KG1 (cell line): ENCODE results near the gene NIT1.

Experiments used
- DNase-seq: peaks from one replicate; lab custom pipeline; 2025; lab: John Stamatoyannopoulos, UW

NIT1 gene

DNA sequence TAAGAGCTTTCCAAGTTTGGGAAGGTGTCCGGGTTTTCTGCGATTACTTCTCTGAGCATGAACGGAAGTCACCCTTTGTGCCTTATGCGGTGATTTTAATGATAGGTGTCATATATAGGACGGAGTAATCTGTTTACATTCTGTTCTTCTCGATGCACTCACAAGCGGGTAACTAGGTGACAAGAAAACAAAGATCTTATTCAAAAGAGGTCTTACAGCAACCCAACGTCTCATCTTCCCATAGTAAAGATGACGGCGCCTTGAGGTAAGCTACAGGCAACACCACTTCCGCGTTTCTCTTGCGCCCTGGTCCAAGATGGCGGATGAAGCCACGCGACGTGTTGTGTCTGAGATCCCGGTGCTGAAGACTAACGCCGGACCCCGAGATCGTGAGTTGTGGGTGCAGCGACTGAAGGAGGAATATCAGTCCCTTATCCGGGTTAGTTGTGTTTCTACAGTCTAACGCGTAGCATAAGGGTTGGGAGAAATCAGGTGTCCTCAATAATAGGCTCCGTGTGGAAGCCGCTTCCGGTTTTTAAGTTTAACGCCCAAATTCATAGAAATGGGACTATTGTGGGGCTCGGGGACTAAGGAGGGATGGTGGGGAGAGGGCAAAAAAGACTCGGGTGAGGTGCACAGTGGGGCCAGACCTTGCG lies 35.9 kb downstream of the NIT1 start, which contains the start of gene UFC1:
Gene UFC1, plus strand, starts transcription at position 297 of the 656 bp plus-strand sequence. Its CDS starts 20 bp downstream, at position 317.
- peak; percentile 85 for DNase-seq

DNA sequence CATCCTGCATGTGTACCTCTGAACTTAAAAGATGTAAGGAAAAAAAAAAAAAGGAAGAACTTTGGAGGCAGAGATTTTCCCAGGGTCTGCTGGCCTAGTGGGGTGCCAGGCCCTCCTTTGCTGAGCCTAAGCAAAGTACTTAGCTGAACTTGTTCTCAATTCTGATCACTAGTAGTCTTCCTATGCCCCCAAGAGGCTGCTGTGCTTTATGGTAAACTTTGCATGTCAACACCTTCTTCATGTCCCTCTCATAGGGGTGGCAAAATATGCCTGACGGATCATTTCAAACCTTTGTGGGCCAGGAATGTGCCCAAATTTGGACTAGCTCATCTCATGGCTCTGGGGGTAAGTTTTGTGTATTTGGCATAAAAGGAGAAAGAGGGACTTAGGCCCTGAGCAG lies 40.0 kb downstream of the NIT1 start:
- no peak for DNase-seq

DNA sequence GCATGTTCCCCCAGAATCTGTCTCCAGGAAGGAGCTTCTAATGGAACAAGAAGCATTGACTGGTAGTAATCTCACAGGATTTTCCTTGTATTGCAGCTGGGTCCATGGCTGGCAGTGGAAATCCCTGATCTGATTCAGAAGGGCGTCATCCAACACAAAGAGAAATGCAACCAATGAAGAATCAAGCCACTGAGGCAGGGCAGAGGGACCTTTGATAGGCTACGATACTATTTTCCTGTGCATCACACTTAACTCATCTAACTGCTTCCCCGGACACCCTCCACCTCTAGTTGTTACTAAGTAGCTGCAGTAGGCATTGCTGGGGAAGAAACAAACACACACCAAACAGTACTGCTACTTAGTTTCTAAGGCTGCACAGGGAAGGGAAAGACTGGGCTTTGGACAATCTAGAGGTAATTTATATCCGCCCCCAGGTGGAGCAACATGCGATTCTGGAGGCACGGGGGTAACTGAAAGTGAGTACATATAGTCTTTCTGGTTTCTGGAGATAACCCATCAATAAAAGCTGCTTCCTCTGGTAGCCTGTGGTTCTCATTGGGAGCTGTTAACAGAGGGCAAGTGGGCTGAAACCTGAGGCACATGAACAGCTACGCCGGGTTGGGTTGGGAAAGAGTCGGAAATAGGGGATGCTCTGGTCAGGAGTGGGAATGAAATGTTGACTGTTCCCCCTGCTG lies 40.6 kb downstream of the NIT1 start:
- DNase-seq = no peak

DNA sequence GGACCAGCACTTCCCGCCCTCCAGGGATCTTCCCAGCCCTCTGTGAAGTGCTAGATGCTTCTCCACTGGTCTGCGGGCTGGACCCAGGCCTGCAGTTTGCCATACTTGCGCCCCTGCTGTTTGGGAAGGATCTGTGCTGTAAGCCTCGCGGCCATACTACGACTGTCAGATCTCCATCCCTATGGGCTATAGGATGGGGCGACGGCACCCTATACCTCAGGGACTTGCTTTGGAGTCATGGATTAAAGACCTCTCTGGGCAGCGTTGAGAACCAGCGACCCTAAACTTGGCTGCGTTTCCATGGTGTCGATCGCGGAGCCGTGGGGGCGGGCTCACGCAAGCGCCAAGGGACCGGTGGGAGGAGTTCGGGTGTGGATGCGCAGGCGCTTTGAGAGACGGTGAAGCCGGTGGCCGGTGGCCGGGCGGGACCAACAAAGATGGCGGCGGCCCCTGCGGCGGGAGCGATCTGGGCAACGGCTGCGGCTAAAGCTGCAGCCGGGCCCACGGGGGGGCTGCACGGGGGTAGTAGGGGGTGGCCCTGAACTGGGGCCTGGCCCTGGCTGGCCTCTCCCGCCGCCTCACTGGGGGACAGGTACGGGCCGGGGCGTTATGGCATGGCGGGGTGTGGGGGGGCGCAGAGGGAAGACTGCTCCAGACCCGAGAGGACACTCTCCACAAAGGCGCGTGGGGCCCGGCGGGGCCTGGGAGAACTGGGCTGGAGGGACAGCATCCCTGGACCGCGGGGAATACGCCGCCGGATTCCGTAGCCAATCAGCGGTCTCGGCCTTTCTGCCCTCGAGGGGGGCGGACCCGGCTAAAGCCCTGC lies 41.4 kb downstream of the NIT1 start, which contains the start of gene USP21:
Gene USP21, plus strand, starts transcription at position 414 of the 826 bp plus-strand sequence. CDS start 1,141 bp downstream, outside the sequence.
- peak; percentile 78 for DNase-seq

DNA sequence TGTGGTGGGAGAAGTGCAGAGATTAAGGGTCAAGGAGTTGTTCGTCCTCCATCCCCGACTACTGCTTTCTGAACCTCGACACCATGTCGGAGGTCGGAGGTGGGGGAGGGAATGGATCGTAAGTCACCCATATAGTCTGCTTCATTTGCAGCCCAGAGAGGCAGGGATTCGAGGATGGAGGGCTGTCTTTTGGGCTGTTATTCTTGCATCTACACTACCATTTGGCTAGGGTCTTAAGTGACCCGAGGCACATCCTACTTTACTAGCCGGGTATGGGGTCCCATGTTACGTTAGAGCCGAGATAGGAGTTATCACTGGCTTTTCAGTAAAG lies 42.0 kb downstream of the NIT1 start:
- DNase-seq = no peak

DNA sequence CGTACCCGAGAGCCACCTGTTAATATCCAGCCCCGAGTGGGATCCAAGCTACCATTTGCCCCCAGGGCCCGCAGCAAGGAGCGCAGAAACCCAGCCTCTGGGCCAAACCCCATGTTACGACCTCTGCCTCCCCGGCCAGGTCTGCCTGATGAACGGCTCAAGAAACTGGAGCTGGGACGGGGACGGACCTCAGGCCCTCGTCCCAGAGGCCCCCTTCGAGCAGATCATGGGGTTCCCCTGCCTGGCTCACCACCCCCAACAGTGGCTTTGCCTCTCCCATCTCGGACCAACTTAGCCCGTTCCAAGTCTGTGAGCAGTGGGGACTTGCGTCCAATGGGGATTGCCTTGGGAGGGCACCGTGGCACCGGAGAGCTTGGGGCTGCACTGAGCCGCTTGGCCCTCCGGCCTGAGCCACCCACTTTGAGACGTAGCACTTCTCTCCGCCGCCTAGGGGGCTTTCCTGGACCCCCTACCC lies 42.8 kb downstream of the NIT1 start:
- DNase-seq = no peak

DNA sequence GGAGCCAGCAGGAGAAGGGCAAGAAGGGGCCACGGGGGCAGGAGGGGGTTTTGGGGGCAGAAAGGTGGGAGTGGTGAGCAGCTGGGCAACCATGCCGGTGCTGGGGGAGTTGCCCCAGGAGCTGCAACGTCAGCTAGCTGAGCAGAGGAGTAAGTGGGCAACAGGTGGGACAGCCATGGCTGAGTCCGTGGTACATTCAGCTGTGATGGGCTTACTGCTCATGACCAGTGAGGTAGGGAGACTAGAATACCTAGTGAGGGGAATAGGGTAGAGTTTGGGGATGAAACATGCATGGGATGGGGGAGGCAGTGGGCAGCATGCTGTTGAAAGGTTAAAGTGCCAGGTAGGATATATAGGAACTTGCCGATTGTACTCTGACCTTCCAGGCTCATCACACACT lies 43.7 kb downstream of the NIT1 start:
- DNase-seq = no peak

DNA sequence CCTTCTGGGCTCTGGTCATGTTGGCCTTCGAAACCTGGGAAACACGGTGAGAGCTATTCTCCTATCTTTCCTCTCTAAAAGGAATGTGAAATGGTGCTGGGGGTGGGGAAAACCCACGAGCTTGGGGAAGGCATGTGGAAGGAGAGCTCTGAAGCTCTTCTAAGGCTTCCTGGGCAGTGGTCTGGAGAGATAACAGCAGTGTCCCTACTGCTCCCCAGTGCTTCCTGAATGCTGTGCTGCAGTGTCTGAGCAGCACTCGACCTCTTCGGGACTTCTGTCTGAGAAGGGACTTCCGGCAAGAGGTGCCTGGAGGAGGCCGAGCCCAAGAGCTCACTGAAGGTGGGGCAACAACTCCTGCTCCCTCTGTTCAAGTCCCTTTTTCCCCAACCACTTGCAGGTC lies 44.1 kb downstream of the NIT1 start:
- no peak for DNase-seq

DNA sequence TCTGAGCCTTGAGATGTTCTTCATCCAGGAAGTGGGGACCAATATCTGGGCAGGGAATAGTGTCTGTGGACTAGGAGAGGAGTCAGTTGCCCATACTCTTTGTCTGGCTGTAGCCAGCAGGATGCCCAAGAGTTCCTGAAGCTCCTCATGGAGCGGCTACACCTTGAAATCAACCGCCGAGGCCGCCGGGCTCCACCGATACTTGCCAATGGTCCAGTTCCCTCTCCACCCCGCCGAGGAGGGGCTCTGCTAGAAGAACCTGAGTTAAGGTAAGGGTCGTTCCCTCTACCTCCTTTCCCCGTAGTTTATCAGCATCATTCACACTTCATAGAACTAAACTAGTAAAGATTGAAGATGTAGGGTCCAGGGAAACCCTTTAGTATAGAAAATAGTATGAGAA lies 44.9 kb downstream of the NIT1 start:
- DNase-seq = no peak

DNA sequence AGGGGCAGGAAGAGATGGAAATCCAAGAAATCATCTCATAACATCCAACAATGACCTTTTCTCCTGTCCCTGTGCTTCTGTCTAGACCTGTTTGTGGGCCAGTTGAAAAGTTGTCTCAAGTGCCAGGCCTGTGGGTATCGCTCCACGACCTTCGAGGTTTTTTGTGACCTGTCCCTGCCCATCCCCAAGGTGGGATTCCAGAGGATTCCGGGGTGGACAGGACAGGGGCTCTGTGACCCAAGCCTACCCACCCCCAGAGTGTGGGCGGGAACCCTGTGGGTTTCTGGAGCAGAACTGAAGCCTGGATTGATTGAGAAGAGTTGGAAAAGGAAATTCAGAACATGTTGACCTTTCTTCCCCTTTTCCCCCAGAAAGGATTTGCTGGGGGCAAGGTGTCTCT lies 45.9 kb downstream of the NIT1 start:
- no peak for DNase-seq

DNA sequence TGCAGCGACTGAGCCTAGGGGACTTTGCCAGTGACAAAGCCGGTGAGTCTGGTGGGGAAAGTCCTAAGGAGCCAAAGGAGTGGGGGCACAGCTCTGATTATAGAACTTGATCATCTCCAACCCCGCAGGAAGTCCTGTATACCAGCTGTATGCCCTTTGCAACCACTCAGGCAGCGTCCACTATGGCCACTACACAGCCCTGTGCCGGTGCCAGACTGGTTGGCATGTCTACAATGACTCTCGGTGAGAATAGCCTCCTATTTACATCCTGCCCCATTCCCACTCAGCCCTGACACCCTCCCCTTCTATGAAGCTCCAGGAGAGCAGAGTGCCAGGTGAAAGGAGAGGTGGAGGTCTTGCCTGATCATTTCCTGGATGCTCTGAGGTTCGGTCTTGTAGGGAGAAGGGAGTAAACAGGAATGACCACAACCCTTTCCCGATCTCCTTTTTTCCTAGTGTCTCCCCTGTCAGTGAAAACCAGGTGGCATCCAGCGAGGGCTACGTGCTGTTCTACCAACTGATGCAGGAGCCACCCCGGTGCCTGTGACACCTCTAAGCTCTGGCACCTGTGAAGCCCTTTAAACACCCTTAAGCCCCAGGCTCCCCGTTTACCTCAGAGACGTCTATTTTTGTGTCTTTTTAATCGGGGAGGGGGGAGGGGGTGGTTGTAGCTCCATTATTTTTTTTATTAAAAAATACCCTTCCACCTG lies 47.2 kb downstream of the NIT1 start:
- no peak for DNase-seq

DNA sequence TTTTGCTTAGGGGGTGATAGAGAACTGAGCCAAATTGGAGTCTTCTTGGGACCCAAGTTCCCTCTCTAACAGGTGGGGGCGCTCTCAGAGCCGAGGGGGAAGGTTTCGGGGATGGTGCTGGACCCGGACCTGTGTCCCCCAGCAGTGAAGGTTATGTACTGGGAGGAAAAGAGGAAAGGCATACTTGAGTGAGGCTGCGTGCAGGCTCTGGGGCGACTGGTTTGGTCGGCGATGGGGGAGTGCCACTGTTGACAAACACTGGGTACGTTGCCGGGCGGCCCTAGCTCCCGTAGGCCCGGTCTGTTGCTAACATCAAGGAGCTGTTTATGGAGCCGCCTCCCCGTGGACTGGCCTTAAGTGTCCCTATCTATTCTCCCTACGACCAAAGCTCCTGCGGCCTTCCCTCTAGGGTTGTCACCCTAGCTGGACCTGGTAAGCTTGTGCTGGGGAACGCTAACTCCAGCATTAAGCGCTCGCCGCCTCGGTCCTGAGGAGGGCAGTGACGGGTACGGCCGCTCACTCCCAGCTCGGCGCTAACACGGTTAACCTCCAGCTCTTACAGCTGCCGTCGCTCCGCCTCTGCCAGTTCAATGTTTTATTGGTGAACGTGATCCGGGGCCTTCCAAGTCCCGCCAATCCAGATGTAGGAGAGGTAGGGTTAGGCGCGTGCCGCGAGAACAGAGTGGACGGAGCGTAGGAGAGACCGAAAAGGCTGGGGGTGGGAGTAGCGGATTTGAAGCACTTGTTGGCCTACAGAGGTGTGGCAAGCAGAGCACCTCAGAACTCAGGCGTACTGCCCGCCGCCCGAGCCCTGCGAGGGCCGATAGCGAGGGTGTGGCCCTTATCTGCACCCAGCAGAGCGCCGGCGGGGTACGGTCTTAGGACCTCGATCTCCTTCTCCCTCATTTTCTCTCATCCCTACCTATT lies 48.1 kb downstream of the NIT1 start, which contains the start of gene PPOX:
Gene PPOX, plus strand, starts transcription at position 685 of the 927 bp plus-strand sequence. CDS start 422 bp downstream, outside the sequence.
- peak; percentile 96 for DNase-seq

DNA sequence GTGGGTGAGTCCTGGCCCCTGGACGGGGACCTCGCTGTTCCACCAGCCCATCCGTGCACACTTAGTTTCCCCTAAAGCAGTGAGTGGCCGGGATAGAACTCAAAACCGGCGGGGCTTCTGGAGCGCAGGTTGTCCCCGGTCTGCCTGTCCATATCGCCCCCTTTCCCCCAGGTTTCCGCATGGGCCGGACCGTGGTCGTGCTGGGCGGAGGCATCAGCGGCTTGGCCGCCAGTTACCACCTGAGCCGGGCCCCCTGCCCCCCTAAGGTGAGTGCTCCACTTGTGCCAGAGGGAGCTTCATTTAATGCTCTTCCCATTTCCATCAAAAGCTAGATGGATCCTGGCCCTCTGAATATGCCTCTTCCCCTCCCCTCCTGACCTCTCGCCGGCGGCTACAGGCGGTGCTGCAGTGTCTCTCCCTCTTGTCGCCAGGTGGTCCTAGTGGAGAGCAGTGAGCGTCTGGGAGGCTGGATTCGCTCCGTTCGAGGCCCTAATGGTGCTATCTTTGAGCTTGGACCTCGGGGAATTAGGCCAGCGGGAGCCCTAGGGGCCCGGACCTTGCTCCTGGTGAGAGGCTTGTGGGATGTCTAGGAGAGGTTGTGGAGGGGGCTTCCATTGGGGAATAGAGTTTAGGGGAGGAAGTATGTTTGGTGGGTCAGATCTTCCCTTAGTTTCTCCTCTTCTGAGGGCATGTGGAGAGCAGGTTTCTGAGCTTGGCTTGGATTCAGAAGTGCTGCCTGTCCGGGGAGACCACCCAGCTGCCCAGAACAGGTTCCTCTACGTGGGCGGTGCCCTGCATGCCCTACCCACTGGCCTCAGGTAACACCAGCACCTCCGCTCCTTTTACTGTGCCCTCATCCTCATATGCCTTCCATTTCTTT lies 49.0 kb downstream of the NIT1 start:
- DNase-seq = no peak

DNA sequence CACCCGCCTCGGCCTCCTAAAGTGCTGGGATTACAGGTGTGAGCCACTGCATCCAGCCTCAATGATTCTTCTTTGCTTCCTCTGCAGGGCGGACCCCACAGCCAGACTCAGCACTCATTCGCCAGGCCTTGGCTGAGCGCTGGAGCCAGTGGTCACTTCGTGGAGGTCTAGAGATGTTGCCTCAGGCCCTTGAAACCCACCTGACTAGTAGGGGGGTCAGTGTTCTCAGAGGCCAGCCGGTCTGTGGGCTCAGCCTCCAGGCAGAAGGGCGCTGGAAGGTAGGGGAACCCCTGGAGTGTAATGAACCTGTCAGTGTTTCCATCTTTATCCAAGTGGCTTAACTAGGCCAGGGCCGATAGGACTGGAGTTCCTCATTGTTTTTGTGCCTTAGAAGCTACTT lies 51.0 kb downstream of the NIT1 start:
- no peak for DNase-seq
